NCI-H1694 (cell line): Measurements from ENCODE around the gene SEMA4G.
A peak's percentile ranks its signal among the peaks of the same experiment; 100 is the strongest.

Source experiments
- DNase-seq: peaks from one replicate; lab custom pipeline; 2025; lab: John Stamatoyannopoulos, UW

The SEMA4G gene

DNA sequence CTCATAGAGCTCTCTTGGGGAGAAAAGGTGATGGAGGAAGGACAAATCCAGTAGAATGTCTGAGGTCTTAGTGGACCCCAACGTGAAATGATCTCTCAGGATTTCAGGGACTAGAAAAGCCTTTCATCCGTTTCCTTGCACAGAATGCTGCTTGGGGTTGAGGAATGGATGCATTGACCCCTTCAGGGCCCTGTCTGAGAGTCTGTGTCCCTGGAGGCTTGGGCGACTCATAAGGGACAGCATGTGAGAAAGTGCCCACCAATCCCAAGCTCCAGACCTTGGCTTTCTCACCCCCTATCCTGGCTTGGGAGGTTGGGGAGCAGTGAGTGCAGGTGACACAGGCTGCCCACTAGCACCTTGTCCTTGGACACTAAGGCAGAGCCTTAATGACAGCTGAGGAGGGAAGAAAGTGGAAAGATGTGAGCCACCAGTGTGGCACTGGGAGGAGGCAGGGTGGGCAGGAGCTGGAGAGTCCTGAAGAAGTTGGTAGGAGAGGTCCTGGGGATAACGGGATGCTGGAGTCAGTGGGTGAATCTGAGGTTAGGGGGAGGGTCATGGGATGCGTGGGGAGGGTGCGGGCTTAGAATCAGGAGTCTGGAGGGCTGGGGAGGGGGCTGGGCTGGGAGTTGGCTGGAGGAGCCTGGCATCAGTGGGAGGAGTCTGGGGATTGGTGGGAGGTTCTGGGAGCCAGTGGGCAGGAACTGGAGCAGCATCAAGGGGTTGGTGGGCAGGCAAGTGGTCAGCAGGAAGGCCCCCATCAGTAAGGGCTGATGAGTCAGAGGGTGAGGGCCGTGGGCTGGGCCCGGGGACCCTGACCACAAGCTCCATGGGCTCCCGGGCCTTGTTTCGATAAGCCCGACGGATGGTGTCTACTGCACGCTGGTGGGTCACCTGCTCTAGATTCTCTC is 38.9 kb downstream of the SEMA4G start:
- DNase-seq, result no peak

DNA sequence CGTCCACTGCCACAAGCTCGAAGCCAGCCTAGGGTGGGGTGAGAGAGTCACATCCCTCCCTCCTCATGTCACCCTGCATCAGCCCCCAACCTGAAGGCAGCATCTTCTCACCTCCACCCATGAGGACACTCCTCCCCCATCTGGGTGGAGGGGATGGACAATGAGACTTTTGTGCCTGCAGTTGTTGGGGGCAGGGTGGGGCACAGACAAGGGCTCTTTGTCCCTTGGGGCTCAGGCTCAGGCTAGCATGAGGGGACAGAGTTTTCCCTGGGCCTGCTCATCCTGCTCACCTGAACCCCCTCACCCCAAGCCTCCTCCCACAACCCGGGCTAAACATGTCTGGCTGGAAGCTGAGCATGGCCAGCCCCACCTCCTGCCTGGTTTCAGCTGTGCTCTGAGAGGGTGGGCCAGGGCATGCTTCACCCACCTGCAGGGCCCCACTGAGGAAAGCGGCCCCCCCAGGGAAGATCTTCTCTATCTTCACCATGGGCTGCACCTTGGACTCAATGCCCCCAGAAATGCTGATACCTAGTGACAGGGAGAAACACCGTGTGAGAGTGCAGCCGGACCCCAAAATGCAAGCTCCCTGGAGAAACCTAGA is 39.6 kb downstream of the SEMA4G start:
- no peak for DNase-seq

DNA sequence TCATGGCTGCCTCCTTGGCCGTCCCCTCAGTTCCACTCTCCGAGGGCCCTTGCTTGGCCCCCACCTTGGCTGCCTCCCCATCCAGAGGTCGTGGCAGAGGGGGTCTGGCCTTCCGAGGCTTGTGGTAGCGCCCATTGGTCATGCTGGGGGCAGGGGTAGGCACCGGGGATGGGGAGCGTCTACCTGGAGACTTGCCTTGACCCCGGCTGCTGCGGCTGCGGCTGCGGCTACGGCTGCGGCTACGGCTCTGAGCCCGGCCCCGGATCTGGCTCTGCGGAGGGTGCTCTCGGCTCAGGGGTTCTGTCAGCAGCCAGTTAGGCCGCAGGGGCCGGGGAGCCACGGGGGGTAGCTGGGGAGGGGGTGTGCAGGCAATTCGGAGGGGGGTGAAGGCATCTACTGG is 41.0 kb downstream of the SEMA4G start:
- no peak for DNase-seq

DNA sequence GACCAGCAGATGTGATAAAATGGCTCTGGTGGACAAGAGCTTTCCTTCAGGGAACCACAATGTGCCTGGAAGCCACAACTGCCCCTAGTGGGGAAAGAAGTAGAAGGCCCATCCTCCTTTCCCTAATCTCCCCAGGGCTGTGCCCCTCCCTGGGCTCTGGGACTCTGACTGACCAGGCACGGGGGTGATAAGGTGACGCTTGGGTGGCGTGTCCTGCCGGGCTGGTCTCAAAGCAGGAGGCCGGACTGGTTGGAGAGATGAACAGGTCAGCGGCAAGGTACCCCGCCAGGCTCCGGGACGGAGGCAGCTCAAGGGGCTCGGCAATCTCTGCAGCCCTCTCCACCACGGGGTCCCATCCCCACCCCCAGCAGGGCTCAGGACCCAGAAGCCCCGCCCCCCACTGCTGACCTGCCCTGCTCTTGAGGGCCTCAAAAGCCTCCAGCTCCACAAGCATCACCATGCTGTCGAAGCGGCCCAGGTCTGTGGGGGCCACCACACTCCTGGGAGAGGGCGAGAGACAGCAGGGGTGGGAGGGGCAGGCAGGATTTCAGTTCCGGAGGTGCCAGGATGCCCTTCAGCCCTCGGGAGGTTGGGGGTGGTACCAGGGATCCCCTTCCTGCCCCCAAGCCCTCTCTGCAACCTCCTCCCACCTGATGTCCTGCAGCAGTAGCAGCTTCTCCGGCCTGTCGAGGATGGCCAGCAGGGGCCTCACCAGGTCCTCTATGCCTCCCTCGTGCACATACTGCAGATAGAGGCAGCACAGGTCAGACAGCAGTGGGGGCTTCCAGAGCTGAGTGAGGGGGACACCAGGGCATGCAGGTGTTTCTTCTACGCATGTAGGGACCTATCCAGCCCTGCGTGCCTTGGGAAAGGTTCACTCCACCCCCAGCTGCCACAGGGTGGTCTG is 42.5 kb downstream of the SEMA4G start:
- no peak for DNase-seq

DNA sequence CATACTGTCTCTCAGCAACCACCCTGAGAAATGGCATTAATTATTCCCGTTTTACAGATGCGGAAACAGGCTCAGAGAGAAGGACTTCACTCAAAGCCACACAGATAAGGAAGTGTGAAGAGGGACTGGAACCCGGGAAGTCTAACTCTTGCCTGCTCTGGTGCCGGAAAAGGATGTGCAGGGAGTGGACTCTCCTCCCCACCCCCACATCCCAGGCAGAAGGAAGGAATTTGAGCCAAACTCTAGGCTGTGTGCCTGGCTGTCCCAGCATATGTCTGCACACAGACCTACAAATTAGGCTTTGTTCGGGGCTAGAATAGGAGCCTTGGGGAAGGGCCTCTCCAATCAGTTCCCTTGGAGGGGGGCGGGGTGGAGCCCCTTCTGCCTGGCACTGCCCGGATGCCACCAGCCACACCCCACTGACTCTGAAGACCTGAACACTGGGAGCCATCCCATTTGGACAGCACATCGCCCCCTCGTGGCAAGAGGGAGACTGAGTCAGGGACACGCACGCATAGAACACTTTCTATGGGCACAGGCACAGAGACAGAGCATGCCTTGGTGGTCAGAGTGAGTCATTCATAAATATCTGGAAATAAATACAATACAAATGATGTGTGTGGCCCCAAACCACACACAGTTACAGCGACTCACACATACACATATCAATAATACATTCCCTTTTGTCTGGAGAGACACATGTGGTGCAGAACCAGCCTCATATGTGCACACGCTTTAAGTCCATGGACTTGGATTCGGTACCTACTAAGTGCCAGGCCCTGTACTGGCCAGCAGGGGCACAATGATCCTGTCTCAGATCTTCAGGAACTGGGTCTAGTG is 43.4 kb downstream of the SEMA4G start:
- DNase-seq, result peak; percentile 75

DNA sequence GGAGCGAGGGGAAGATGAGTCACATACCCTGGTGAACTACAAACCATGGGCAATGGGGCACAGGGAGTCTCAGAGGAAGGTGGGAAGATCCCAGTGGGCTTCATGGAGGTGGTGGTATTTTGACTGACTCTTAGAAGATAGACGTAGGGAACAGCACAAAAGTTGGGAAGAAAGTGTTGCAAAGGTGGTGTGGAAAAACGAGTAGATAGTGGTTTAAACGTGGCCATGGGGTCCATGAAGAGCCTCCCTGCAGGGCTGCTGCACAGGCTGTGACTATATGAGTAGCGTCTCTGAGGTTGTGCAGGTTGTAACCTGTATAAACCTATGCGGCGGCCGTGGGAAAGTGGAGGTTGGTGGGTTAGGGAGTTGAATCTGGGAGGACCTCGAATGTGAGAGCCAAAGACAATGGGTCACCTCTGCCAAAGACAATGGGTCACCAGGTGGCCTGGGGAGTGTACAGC is 44.1 kb downstream of the SEMA4G start:
- no peak for DNase-seq

DNA sequence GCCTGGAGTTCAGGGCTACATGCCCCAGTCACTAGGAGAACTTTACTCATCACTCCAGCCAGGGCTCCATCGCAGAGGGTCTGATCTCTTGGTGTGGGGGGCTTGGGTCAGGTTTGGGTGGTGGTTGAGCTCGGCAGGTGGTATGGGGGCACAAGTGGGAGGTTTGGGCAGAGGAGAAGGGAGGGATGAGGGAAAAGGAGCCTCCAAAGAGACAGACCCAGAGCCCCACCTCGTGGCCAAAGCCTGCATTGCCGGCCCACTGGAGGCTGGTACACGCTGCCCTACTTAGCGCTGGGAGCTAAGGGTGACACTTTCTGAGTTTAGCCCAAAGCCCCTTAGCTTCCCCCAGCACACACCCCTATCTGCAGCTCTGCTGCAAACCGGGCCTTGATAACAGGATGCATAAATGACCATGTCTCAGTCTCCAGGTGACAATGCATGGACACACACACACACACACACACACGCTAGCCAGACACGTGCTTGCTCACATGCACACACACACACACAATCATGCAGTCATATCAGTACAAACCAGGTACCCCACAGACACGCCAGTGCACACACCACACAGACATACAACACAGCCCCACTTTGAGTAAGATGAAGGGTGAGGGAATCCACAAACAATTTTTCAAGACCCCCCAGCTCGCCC is 45.1 kb downstream of the SEMA4G start:
- peak; percentile 21 for DNase-seq

DNA sequence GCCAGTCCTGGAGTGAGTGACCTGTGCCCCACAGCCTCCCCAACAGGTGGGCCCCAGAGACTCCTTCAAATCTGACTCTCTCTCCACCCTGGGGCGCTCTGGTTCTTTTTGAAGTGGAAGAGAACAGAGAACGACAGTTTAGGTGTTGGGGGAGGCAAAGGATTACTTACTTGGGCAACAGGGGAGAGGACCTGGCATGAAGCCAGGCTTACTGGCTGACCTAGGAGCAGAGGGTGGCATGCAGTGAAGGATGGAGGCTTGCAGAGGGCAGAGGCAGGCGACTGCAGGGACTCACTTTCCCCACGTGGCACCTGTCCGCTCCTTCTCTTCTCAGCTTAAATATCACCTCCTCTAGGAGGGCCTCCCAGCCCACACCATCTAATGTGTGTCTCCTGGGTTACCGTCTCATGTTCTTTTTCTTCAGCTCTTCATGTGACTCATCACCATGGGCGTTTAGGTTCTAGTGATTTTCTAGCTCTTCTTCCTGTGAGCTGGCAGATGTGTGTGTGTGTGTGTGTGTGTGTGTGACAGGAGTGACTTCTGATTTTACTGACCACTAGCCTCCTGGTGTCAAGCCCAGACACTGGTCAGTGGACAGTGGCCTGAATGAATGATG is 45.8 kb downstream of the SEMA4G start:
- no peak for DNase-seq

DNA sequence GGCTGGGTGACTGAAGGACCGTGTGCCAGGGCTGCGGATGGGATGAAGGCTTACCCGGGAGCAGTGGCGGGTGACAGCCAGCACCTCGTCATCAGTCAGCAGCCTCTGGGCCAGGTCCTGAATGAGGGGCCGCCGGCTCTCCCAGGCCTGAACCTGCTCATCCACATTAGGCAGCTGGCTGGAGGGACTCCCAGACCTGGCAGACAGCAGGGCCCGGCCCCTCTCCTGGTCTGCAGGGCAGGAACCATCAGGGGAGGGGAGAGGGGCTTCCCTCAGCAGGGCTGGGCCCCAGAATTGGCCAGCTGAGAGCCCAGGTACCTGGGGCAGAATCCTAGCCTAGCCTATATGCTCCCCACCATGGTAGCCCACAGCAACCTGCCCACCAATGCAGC is 46.3 kb downstream of the SEMA4G start:
- no peak for DNase-seq

DNA sequence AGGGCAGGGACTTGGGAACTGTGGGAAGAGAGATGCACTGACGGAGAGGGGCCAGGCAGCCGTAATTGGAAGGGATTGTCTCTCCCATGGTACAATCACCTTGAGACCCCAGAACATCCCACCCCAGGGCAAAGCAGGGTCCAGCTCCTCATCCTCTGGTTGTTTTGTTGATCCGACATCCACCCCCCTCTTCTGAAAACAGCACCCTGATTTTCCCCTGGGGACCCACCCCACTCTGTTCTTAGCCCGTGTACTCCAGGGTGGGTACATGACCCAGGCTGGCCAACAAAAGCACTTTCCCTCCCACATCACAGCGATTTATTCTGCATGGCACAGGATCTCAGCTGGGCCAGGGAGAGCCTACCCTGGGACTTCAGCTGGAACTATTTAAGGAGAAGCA is 47.5 kb downstream of the SEMA4G start:
- DNase-seq, result no peak

DNA sequence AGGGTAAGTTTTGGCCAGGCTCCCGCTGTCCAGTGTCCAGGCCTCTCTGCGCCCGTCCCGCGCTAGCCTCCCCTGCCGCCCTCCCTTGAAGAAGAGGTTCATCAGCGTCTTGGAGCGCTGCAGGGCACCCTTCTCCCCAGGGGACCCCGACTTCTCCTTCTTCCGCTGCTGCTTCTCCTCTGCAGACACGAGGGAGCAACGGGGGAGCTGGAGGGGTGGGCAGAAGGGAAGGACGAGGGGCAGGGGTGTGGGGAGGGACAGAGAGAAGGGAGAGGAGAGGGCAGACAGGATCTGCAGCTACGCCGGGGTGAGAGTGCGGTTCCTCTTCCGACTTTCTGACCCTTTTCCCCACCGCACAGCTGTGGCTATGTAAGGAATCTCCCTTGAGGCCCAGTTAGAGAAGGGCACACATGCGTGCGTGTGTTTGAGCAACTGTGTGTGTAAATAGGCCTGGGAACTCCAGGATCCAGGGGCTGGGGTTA is 48.9 kb downstream of the SEMA4G start:
- no peak for DNase-seq

DNA sequence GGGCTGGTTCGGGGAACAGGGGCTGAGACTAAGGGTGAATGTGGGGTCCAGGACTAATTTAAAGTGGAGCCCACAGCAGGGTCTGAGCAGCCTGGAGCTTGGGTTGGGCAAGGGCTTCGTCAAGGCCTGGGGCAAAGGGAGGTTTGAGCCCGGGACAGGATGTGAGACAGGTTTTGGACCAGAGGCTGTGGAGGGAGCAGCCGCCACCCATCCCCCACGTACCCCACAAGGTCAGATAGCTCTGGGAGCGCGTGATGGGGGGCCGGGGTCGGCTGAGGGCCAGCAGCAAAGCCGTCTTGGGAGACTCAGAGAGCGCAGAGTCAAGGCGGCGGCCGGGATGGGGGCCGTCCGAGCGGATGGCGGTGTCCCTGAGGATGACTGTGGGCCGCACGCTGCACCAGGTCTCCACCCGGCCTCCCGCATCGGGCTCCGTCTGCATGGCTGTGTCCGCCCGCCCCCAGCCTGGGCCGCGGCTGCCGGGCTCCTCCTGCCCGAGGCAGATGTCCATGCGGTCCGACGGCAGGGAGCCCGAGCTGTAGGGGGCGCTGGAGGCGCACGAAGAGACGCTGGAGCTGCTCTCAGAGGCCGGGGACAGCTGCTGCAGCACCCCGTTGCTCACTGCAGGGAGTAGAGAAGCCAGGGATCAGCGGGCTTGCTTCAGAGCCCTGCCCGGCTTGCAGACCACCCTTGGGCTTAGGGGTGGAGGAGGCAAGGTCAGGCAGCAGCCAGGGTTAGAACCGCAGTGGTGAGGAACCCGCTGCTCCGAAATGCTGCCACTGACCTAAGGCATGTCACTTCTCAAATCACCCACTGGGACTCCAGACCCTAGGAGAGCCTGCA is 49.5 kb downstream of the SEMA4G start:
- peak; percentile 72 for DNase-seq
